Measurements from ENCODE around the gene HLCS.

HLCS gene

GRCh38 chr21:36769051-36769839 is 197.2 kb downstream of the HLCS start:
- DNase-seq (ENCODE audit: low spot score): no peak

GRCh38 chr21:36768496-36768895 is 198.0 kb downstream of the HLCS start:
- no peak for DNase-seq (ENCODE audit: low spot score)

- DNase-seq (ENCODE audit: low spot score): no peak
These were observed 199.4 kb downstream of the HLCS start for GRCh38 chr21:36767096-36767495.

GRCh38 chr21:36766511-36766910 is 200.0 kb downstream of the HLCS start:
- DNase-seq (ENCODE audit: low spot score): no peak

- DNase-seq (ENCODE audit: low spot score): no peak
These were observed 201.2 kb downstream of the HLCS start for GRCh38 chr21:36765229-36765628.

- no peak for DNase-seq (ENCODE audit: low spot score)
These were observed 203.2 kb downstream of the HLCS start for GRCh38 chr21:36763305-36763704.

- DNase-seq (ENCODE audit: low spot score): no peak
These were observed 203.8 kb downstream of the HLCS start for GRCh38 chr21:36762642-36763041.

- no peak for DNase-seq (ENCODE audit: low spot score)
These were observed 204.8 kb downstream of the HLCS start for GRCh38 chr21:36761685-36762084.

GRCh38 chr21:36759348-36760083 is 207.0 kb downstream of the HLCS start:
- DNase-seq (ENCODE audit: low spot score): no peak

GRCh38 chr21:36757196-36757595 is 209.3 kb downstream of the HLCS start:
- no peak for DNase-seq (ENCODE audit: low spot score)

GRCh38 chr21:36756527-36756926 is 209.9 kb downstream of the HLCS start:
- no peak for DNase-seq (ENCODE audit: low spot score)

- DNase-seq (ENCODE audit: low spot score): no peak
These were observed 212.1 kb downstream of the HLCS start for GRCh38 chr21:36754241-36754898.

- DNase-seq (ENCODE audit: low spot score): no peak
These were observed 212.9 kb downstream of the HLCS start for GRCh38 chr21:36753556-36753955.

GRCh38 chr21:36751383-36751782 is 215.1 kb downstream of the HLCS start:
- no peak for DNase-seq (ENCODE audit: low spot score)

GRCh38 chr21:36750576-36750959 is 215.9 kb downstream of the HLCS start:
- no peak for DNase-seq (ENCODE audit: low spot score)

- peak; percentile 64 for DNase-seq (ENCODE audit: low spot score)
These were observed 216.4 kb downstream of the HLCS start for GRCh38 chr21:36749935-36750575.

GRCh38 chr21:36747815-36748383 is 218.6 kb downstream of the HLCS start:
- DNase-seq (ENCODE audit: low spot score): peak; percentile 97

GRCh38 chr21:36747041-36747814 is 219.2 kb downstream of the HLCS start:
- DNase-seq (ENCODE audit: low spot score): peak; percentile 50

- DNase-seq (ENCODE audit: low spot score): no peak
These were observed 221.0 kb downstream of the HLCS start for GRCh38 chr21:36745459-36745858.

GRCh38 chr21:36744560-36745231 is 221.8 kb downstream of the HLCS start:
- DNase-seq (ENCODE audit: low spot score): no peak

- no peak for DNase-seq (ENCODE audit: low spot score)
These were observed 222.3 kb downstream of the HLCS start for GRCh38 chr21:36744190-36744559.
